HG03571 (cell line): ENCODE measurements around the gene SLC50A1.
"Not testable (repeated sequence)": the region's sequence is repeated elsewhere in the genome, so short reads cannot be mapped to it uniquely, and the experiment has no call there.

ENCODE experiments used
- ATAC-seq: cut with Tn5 transposase; IDR thresholded peaks from one replicate; pipeline ENCODE4 v1.9.1; 2021; ENCODE audit not compliant: unreplicated experiment

The SLC50A1 gene

DNA sequence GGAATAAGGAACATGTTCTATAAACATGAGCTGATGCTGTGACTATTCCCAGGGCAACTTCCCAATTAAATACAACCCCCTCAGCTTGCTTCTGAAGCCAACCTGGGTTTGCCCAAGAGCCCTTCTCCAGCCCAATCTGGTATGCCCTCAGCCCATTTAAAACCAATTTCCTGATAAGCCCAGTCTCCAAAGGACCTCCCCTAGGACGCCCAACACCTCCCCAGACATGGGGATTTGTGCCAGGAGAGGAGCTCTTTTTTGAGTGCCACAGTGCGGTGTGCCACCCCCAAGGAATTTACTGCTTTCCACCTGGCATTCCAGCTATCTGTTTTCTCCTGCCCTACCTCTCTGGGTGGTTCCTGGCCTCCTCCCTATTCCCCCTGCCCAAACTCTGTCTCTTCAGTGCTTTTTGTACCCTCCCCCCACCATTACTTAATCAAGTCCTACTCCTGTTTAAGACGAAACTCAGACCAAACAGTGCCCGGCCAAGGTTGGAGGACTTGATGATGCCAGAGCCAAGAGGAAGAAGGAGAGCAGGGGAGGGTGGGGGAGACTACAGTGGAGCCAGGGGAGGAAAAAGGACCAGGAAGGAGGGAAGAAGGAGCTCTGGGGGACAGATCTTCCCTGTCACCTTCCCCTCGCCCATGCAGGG is 19.4 kb upstream of the SLC50A1 start:
- no peak for ATAC-seq

DNA sequence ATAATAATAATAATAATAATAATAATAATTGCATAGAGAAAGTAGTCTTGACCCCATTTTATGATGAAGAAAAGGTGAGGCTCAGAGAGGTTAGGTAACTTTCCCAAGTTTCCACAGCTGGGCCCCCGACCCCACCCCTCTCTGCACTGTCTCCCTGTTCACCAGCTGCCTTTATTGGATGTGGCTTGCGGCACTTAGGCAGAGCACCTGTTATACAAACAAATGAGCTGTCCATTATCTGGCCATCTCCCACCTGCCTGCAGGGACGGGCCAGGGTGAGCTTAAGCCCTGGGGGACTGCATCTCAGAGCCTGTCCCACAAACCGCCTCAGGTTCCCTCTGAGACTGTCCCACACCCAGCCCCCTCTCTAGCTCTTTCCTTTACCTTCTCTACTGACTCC is 18.0 kb upstream of the SLC50A1 start:
- no peak for ATAC-seq

DNA sequence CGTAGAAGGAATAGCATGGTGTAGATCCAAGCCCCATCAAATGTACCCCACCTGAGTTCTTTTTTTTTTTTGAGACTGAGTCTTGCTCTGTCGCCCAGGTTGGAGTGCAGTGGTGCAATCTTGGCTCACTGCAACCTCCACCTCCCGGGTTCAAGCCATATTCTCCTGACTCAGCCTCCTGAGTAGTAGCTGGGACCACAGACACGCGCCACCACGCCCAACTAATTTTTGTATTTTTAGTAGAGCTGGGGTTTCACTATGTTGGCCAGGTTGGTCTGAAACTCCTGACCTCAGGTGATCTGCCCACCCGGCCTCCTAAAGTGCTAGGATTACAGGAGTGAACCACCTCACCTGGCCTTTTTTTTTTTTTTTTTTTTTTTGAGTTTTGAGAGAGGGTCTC is 17.6 kb upstream of the SLC50A1 start:
- ATAC-seq, result not testable (repeated sequence)

DNA sequence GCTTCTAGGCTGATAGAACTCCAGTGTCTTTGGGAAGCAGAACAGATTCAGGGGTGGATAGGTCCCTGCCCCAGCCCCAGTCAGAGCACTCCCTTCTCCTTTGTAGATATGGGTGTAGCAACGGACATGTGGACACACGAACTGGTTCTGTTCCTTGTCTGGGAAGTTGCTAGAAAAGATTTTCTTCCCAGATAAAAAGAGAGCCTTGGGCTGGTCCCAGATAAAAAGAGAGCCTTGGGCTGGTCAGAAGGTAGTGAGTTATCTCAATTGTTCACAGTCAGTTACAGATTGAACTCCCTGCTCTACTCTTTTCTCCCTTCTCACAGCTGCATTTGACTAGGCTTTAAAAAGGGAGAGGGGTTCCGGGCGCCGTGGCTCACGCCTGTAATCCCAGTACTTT is 15.4 kb upstream of the SLC50A1 start:
- ATAC-seq, result no peak

DNA sequence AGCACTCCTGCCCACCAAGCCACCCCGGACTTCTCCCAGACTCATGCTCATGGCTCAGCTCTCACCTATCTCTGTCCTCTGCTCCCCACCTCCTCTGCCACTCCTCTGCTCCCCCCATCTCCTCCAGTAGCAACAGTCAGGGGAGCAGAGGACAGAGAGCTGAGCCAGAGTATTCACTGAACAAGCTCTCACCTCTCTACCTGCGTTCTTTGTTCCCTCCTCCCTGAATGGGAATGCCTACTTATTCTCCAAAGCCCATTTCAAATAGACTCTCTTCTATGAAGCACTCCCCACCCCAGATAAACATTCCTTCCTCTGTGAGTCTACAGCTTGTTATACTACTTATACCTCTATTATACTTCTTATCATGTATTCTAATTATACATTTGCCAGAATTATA is 14.4 kb upstream of the SLC50A1 start:
- no peak for ATAC-seq

DNA sequence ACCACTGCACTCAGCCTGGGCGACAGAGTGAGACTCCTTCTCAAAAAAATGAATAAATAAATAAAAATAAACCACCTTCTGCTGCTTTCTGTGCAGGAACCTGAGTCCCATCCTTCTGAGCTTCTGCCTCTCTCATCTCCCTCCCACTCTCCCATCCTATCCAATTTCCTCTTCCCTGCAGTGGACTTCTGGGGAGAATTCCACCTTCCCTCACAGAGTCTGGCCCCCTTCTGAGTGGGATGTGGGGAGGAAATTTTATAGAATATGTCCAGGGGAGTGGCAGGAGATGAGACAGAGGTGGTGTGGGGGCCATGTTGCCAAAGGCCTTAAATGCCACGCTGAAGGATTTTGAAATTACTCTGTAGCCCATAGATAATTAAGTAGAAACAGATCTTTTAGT is 13.3 kb upstream of the SLC50A1 start:
- no peak for ATAC-seq

DNA sequence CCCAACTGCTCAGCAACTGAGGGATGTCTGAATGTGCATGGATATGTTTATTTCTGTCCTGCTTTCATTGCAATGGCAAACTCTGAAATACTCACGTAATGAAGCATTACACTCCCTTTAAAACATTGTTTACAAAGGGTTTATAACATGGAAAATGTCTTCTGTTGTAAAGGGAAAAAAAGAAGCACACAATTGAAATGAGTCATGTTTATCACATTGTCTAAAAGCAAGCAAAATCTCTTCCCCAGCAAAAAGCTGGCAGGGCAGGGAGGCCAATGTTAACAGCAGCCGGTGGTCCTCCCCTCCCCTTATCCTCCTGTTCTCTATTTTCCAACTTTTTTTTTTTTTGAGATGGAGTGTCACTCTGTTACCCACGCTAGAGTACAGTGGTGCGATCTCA is 11.9 kb upstream of the SLC50A1 start:
- ATAC-seq, result no peak

DNA sequence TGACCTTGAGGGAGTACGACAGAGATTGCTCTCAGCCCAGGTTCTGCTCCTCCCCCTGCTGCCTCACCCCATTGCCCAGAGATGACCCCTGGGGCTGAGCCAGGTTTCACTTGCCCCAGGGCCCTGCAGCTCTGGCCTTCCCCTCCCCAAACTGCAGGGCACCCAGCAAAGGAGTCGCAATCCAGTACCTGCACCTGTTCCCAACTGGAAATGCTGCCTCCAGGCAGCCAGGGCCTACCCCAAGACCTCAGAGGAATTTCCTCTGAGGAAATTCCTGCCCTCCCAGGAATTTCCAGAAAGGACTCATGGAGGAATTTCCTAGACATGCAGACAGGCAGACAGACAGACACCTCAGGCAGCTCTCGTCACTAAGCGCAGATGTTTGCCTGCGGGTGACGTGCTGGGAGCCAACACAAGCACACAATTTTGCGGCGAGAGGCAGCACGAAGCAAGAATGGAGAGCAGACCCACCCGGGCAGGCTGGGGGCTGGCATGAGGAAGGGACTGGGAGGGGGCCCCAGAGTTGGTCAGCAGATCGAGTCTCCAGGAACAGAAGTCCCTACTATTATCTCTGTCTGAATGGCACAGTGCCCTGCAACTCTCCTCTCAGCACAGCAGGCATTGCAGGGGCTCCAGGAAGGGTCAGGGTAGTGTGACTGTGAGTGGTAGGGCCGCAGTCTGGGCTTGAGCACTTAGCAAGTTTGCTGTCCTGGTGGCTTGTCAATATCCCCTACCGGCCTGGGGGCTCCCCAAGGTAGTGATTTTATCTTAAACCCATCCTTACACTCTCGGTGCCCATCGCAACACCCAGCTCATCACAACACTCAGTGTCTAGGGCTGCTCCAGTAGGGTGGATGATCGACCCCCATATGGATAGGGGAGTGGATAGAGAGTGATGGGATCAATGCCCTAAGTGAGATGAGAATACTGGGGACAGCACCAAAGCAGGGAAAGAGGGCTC is 10.9 kb upstream of the SLC50A1 start:
- no peak for ATAC-seq

DNA sequence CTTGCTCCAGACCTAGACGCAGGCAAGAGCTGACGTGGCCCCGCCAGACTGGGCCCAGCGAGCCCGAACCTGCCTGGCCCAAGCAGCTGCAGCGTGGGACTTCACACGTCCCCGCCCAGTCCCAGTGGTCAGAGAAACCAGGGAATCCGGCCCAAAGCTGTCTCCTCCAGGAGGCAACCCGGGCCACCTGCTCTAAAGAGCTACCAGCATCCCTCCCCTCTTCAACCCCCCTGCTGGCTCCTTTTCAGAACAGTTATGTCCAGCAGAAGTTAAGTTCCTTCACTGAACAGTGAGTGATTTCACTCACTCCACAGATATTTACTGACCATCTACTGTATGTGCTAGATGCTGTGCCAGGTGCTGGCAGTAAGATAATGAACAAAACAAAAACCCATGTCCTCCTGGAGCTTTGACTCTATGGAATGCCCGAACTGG is 10.1 kb upstream of the SLC50A1 start:
- no peak for ATAC-seq

DNA sequence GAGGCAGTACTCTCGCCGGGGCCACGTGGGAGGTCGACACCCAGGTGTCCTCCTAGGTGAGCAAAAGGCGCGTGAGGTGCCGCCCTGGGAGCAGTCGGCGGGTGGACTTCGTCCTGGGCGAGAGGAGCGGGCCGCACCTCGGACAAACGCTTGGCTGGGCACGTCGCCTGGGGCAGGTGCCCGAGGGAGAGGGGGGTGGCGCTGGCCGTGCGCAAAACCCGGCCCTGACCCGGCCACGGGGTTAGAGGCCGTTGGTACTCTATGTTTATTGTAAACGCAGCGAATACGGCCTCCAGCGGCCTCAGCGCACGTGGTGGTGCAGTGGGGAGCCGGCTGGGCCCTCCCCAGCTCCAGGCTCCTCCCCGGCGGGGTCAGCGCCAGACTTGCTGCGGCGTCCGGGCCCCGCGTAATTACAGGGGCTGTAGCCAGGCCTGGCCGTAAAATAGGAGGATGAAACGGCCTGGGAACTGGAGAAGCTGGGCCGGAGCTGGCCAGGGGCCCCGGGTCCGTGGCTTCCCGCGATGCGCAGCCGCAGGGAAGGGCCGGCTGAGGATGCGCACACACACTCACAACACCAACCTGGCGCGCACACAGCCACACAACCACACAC is 9.6 kb upstream of the SLC50A1 start:
- ATAC-seq, result no peak

DNA sequence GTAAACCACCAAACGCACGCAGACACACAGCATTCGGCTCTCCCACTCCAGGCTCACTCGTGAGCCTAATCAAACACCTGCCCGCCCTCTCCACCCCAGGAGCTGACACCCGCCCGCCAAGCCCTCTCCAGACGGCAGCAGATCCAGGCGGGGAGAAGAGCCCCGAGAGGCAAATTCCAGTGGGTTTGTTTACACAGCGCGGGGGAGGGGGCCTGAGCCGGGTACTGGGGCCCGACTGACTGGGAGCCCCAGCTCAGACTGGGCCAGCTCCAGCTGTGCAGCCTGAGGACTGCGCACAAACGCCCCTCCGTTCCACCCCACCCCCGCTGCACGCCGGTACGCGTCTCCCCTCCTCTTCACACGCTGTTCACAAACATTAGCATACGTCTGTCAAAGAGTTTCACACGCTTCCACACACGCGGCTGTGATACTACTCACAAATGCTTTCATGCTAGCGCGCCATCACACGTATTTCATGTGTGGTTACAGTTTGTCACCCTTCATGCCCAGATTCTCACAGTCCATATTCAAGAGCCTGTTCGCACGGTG is 9.0 kb upstream of the SLC50A1 start:
- no peak for ATAC-seq

DNA sequence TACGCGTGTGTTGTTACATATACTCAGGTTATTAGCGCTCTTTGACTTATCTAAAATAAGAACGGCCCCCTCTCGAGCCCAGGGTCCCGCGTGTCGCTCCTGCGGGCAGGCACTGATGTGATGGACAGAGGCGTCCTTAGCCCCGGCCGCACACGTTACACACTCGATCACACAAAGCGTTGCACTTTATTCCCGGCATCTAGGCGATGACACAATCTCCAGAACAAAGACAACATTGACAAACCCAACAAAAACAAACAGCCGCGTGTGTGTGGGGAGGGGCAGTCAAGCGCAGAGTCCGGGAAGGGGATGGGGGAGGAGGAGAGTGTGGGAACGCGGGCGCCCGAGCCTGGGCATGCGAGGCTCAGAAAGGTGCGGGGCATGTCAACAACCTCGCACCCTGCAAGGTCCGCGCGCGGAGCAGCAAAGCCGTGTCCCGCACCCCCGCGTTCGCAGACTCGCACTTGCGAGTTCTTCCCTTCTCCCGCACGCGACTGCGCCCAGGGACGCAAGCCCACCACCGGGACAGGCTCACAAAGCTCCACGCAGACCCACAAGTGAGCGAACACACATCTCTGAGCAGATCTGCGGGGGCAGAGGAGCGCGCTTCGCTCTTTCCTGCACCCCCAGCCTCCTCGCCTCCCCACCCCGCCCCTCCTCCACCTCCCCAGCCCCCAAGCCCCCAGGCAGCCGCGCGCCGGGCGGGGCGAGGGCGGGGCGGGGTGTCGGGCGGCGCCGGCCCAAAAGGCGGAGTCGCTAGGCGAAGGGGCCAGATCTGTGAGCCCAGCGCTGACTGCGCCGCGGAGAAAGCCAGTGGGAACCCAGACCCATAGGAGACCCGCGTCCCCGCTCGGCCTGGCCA is 8.3 kb upstream of the SLC50A1 start, which contains the start of gene EFNA1:
TSS of gene EFNA1 (plus strand) at position 772 of the 862 bp plus-strand sequence. CDS start 102 bp downstream, outside the sequence.
- no peak for ATAC-seq

DNA sequence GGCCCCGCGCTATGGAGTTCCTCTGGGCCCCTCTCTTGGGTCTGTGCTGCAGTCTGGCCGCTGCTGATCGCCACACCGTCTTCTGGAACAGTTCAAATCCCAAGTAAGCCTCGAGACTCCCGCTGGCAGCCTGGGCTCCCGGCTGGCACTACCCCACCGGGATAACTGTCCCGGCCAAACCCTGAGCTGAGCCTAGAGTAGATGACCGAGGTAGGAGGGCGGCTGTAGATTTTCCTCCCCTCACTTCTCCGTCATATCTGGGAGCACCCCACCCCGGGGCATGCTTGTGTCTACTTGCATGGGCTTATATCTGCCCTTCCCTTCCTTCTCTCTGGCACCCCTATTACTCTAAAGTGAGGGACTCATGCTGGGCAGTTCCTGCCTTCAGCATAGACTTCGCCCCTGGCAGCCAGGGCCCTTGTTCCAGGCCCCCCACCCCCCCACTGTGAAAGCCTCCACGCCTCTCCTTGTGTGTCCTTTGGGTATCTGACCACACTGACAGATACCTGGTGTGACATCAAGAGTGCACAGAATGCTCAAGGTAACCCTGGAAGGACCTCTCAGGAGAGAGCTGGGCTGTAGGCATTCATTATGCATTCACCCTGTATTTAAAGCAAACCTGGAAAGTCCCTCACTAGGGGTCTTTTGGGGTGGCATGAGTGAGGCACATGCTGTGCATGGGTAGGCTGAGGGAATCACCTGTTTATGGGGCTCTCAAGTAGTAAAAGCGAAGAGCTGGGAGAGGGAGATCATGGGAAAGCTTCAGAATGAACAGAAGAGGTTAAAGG is 7.5 kb upstream of the SLC50A1 start:
- ATAC-seq, result no peak

DNA sequence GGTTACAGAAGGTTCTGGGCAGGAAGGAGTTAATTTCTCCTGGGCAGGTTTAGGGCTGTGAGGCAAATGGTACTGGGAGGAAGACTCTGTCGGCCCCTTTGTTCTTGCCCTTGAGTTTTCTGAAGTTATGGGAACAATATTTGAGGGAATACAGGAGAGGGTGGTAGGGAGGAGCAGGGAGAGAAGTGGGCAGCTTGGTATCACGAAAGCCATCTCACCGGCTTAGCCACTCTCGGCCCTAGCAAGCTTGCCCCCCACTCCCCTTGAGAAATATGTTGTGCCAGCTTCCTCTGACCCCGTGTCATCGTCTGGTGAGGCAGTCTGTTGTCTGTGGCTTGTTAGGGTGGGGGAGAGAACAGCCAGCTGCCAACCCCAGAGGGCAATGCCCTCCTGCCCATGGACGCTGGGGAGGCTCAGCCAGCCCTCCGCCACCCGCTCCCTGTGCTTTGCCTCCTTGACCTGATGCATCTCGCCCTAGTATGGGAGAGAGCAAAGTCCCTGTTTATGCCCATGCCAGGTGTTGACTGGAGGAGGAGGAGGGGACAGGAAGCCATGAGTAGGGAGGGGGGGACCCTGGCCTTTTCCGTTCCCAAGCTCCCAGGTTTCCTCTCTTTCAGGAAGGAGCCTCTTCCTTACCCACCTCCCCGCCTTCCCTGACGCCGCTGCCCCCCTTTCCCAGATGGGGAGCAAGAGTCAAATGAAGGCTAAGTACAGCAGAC is 6.7 kb upstream of the SLC50A1 start:
- ATAC-seq, result no peak

DNA sequence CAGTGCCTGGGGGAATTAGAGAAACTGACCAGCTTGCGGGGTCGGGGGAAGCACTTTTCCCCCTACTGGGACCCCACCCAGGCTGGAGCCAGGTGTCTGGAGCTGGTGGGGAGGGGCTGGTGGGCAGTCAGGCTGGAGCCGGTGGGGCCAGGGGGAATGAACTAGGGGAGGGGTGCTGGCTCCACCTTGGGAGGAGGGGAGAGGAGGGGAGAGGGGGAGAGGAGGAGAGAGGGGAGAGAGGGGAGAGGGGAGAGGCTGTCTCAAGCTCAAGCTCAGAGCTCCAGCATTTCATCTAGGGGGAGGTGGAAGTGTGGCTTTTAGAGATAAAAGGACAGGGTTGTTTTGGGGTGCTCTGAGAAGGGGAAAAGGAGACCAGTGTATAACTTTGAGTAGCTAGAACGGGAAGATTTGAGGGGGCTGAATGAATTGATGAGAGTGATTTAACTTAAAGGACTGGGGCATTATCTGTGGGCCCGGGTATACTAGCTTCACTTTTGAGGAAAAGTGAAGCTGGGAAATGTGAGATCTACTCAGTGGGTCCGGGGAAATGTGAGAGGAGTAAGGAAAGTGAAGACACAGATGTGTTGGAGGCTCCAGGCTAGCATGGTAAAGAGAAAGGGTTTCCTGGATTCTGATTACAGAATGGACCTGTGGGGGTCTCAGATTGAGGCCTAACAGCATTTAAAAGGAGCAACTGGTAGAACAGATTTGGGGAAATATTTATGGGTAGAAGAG is 5.2 kb upstream of the SLC50A1 start:
- no peak for ATAC-seq

DNA sequence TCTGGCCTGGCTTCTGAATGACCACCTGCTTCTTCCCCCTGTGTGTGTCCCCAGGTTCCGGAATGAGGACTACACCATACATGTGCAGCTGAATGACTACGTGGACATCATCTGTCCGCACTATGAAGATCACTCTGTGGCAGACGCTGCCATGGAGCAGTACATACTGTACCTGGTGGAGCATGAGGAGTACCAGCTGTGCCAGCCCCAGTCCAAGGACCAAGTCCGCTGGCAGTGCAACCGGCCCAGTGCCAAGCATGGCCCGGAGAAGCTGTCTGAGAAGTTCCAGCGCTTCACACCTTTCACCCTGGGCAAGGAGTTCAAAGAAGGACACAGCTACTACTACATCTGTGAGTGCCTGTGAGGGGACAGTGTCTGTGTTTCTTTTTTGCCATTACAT is 4.4 kb upstream of the SLC50A1 start:
- no peak for ATAC-seq

DNA sequence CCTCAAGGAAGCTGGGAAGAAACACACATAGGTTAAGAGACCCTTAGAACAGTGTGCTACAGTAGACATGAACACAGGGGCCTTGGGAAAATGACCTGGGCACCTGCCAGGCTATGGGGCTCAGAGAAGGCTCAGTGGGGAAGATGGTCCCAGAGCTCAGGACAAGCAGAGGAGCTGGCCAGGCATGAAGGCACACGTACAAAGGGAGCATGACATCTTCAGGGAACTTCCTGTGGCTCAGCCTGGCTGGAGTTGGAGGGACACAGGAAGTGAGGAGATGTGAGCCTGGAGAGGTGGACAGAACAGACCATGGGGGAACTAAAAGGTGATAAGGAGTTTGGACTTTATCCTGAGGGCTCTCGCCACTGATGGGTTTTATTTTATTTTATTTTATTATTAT is 3.8 kb upstream of the SLC50A1 start:
- ATAC-seq, result no peak

DNA sequence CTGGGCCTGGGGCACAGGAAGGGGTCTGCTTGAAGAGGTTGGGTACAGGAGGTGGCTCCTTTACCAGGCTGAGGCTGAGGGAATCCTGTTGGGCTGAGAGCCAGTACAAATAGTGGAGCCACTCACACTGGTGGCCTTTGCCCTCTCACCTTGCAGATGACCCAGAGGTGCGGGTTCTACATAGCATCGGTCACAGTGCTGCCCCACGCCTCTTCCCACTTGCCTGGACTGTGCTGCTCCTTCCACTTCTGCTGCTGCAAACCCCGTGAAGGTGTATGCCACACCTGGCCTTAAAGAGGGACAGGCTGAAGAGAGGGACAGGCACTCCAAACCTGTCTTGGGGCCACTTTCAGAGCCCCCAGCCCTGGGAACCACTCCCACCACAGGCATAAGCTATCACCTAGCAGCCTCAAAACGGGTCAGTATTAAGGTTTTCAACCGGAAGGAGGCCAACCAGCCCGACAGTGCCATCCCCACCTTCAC is 1.8 kb upstream of the SLC50A1 start:
- ATAC-seq, result no peak
